ENCODE data around the gene PCSK9. TPM values are rescaled to one million over a fixed set of nuclear protein-coding genes. Genes with fewer than 3 reads are reported as not detected.
A peak's percentile ranks its signal among the peaks of the same experiment; 100 is the strongest.

The PCSK9 gene
- 56.0 to 86.2 TPM (median 61.7 TPM) in 3 replicates for polyA plus RNA-seq
- polyA plus RNA-seq (2011; ENCODE audit: low read depth) = 1.7 TPM
- 13.3 and 22.9 TPM in 2 replicates for polyA plus RNA-seq (2011; cell fraction: cytosol; rRNA removed)
- polyA plus RNA-seq (2011; cell fraction: nucleus; rRNA removed) = 101 and 129 TPM in 2 replicates
- polyA plus RNA-seq (2012; ENCODE audit: low replicate concordance) = 7.3 and 119 TPM in 2 replicates
- polyA minus RNA-seq = 42.3 to 107 TPM (median 53.2 TPM) in 3 replicates
- polyA minus RNA-seq (2011; cell fraction: cytosol; rRNA and poly(A)+ RNA removed) = 71.6 TPM
- 148 and 180 TPM in 2 replicates for polyA minus RNA-seq (2011; cell fraction: nucleus; rRNA and poly(A)+ RNA removed)

DNA sequence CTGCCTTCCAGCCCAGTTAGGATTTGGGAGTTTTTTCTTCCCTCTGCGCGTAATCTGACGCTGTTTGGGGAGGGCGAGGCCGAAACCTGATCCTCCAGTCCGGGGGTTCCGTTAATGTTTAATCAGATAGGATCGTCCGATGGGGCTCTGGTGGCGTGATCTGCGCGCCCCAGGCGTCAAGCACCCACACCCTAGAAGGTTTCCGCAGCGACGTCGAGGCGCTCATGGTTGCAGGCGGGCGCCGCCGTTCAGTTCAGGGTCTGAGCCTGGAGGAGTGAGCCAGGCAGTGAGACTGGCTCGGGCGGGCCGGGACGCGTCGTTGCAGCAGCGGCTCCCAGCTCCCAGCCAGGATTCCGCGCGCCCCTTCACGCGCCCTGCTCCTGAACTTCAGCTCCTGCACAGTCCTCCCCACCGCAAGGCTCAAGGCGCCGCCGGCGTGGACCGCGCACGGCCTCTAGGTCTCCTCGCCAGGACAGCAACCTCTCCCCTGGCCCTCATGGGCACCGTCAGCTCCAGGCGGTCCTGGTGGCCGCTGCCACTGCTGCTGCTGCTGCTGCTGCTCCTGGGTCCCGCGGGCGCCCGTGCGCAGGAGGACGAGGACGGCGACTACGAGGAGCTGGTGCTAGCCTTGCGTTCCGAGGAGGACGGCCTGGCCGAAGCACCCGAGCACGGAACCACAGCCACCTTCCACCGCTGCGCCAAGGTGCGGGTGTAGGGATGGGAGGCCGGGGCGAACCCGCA lies at the start of gene PCSK9:
Gene PCSK9, plus strand, starts transcription at position 207 of the 741 bp plus-strand sequence. Its CDS starts 290 bp downstream, at position 497.
- peak within 1 kb of the TSS; percentile 81 for H3K9ac ChIP-seq (ENCODE audit: control insufficient read depth, extremely low read depth, insufficient read depth, low read length)
- no peaks in the 10 kb centered on the region for H3K9me1 ChIP-seq (ENCODE audit: control insufficient read depth, extremely low read depth, insufficient read depth, low read length)
- DNase-seq (ENCODE audit: low read depth, low spot score) (peak; percentile 73), FAIRE-seq (peak; percentile 92)
- peak within 1 kb of the TSS; percentile 79 to 84 (median 81) for H3K4me3 ChIP-seq (ENCODE audit: control insufficient read depth in 2 of 3, extremely low read depth in 1 of 3, insufficient read depth in 2 of 3, low read depth in 1 of 3, low read length in 3 of 3)
- H3K36me3 ChIP-seq (ENCODE audit: control insufficient read depth in 2 of 2, extremely low read depth in 1 of 2, insufficient read depth in 2 of 2, low read length in 2 of 2) = peaks cover 7% of the 10 kb centered on the region in 2 experiments
- no peaks in the 10 kb centered on the region for H3K27me3 ChIP-seq (ENCODE audit: control insufficient read depth, extremely low read depth, insufficient read depth, low read length)
- dilution Hi-C loops (cut with MboI; ENCODE audit: extremely low pct_ligation_motif_present, low sequenced_read_pairs) = no loop called here
- H3K27ac ChIP-seq (ENCODE audit: control insufficient read depth, insufficient read depth, low read length) = peak within 1 kb of the TSS; percentile 77
- no peak for TF ChIP-seq EZH2 (IDR thresholded peaks at IDR 0.05; ENCODE audit: low read length)
- TF ChIP-seq, protein P1, sequence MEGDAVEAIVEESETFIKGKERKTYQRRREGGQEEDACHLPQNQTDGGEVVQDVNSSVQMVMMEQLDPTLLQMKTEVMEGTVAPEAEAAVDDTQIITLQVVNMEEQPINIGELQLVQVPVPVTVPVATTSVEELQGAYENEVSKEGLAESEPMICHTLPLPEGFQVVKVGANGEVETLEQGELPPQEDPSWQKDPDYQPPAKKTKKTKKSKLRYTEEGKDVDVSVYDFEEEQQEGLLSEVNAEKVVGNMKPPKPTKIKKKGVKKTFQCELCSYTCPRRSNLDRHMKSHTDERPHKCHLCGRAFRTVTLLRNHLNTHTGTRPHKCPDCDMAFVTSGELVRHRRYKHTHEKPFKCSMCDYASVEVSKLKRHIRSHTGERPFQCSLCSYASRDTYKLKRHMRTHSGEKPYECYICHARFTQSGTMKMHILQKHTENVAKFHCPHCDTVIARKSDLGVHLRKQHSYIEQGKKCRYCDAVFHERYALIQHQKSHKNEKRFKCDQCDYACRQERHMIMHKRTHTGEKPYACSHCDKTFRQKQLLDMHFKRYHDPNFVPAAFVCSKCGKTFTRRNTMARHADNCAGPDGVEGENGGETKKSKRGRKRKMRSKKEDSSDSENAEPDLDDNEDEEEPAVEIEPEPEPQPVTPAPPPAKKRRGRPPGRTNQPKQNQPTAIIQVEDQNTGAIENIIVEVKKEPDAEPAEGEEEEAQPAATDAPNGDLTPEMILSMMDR (optimal IDR thresholded peaks at IDR 0.05 in 1 of 3, IDR thresholded peaks at IDR 0.05 in 1 of 3, conservative IDR thresholded peaks at IDR 0.05 in 1 of 3; ENCODE audit: extremely low read depth in 1 of 3, insufficient read depth in 2 of 3, low read length in 3 of 3) = no peak
- peaks cover 43% of the 10 kb centered on the region for H3K4me1 ChIP-seq (ENCODE audit: control insufficient read depth, extremely low read depth, insufficient read depth, low read length)
- peaks cover 57% of the 10 kb centered on the region for H3K79me2 ChIP-seq (ENCODE audit: control insufficient read depth, insufficient read depth, low read length)
- no peaks in the 10 kb centered on the region for H3K9me3 ChIP-seq (ENCODE audit: control insufficient read depth, low read depth, low read length)
- H4K20me1 ChIP-seq (ENCODE audit: control insufficient read depth, extremely low read depth, insufficient read depth, low read length) = peaks cover 34% of the 10 kb centered on the region
- H3K4me2 ChIP-seq (ENCODE audit: control insufficient read depth, extremely low read depth, insufficient read depth, low read depth, low read length) = peak within 1 kb of the TSS; percentile 67
- H2AFZ ChIP-seq (ENCODE audit: control insufficient read depth, low read length) = peak within 1 kb of the TSS; percentile 46

DNA sequence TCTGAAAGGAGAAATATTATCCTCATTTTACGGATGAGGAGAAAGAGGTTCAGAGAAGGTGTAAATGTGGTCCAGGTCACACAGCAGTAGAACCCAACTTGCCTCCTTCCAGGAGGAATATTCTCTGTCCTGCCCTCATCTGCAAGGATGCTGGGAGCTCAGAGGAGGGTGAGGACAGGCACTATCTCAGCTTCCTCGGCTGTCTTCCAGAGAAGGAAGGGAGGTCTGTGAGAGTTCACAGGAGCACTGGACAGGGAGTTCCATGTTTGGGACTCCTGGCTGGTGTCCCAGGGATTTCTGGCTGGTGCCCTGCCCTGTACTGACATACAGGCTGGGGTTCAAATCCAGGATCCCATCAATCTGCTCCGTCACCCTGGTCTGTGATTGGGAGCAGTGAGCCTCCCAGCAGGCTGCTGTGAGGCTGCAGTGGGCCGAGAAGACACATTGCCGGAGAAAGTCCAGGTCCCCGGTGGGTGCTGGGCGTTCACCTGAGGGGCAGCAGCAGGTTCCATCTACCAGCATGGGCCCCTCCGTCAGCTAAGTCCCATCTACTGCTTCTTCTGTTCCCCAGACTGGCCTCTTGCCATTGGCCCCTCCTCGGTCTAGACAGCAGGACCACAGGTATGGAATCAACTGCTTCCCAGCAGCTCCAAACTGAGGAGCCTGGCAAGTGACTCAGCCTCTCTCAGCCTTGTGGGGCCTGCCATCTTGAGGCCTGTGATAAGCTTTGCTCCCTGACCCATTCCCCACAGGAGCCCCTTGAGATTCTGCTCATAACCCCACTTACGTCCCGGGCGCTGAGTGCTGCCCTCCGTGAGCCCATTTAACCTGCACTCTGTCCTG lies 49.2 kb upstream of the PCSK9 start:
- Histone ChIP-seq H3K4me2 (ENCODE audit: control insufficient read depth, extremely low read depth, insufficient read depth, low read depth, low read length) (no peak overlapping the region), H3K79me2 (ENCODE audit: control insufficient read depth, insufficient read depth, low read length) (no peaks in the 10 kb centered on the region), H3K4me3 (ENCODE audit: control insufficient read depth in 2 of 3, extremely low read depth in 1 of 3, insufficient read depth in 2 of 3, low read depth in 1 of 3, low read length in 3 of 3) (no peak overlapping the region), H3K9ac (ENCODE audit: control insufficient read depth, extremely low read depth, insufficient read depth, low read length) (no peak overlapping the region), H3K9me1 (ENCODE audit: control insufficient read depth, extremely low read depth, insufficient read depth, low read length) (no peaks in the 10 kb centered on the region), H2AFZ (ENCODE audit: control insufficient read depth, low read length) (no peak overlapping the region), H3K27ac (ENCODE audit: control insufficient read depth, insufficient read depth, low read length) (no peak overlapping the region), H3K4me1 (ENCODE audit: control insufficient read depth, extremely low read depth, insufficient read depth, low read length) (no peaks in the 10 kb centered on the region), H3K27me3 (ENCODE audit: control insufficient read depth, extremely low read depth, insufficient read depth, low read length) (no peaks in the 10 kb centered on the region), H3K9me3 (ENCODE audit: control insufficient read depth, low read depth, low read length) (no peaks in the 10 kb centered on the region), H4K20me1 (ENCODE audit: control insufficient read depth, extremely low read depth, insufficient read depth, low read length) (no peaks in the 10 kb centered on the region), H3K36me3 (ENCODE audit: control insufficient read depth in 2 of 2, extremely low read depth in 1 of 2, insufficient read depth in 2 of 2, low read length in 2 of 2) (no peaks in the 10 kb centered on the region)
- DNase-seq (ENCODE audit: low read depth, low spot score) (no peak), FAIRE-seq (no peak)
- no peak for TF ChIP-seq EZH2 (IDR thresholded peaks at IDR 0.05; ENCODE audit: low read length)
- TF ChIP-seq, protein P1 (optimal IDR thresholded peaks at IDR 0.05 in 1 of 3, IDR thresholded peaks at IDR 0.05 in 1 of 3, conservative IDR thresholded peaks at IDR 0.05 in 1 of 3; ENCODE audit: extremely low read depth in 1 of 3, insufficient read depth in 2 of 3, low read length in 3 of 3) = peak in 2 of 3 experiments; percentile 11 to 12
- dilution Hi-C loops (cut with MboI; ENCODE audit: extremely low pct_ligation_motif_present, low sequenced_read_pairs) = no loop called here

Measured in keratinocyte (primary cell).